ENCODE results near the gene ZNF888.
"Not testable (repeated sequence)": the region's sequence is repeated elsewhere in the genome, so short reads cannot be mapped to it uniquely, and the experiment has no call there.

ZNF888 gene

DNA sequence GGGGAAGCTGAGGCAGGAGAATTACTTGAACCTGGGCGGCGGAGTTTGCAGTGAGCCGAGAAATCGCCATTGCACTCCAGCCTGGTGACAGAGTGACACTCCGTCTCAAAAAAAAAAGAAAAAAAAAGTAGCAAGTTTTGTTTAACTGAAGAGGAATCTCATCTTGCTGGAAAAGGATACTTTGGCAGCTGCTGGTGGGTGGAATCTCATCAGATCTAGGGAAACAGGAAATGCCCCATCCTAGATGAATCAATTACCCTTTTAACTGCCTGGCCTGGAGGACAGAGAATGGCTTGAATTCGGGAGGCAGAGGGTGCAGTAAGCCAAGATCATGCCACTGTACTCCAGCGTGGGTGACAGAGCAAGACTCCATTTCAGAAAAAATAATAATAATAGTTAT lies 34.2 kb downstream of the ZNF888 start:
- no peak overlapping the region for H3K4me3 ChIP-seq (ENCODE audit: low read length)
- DNase-seq (ENCODE audit: low read depth): no peak
- TF ChIP-seq, protein P1, sequence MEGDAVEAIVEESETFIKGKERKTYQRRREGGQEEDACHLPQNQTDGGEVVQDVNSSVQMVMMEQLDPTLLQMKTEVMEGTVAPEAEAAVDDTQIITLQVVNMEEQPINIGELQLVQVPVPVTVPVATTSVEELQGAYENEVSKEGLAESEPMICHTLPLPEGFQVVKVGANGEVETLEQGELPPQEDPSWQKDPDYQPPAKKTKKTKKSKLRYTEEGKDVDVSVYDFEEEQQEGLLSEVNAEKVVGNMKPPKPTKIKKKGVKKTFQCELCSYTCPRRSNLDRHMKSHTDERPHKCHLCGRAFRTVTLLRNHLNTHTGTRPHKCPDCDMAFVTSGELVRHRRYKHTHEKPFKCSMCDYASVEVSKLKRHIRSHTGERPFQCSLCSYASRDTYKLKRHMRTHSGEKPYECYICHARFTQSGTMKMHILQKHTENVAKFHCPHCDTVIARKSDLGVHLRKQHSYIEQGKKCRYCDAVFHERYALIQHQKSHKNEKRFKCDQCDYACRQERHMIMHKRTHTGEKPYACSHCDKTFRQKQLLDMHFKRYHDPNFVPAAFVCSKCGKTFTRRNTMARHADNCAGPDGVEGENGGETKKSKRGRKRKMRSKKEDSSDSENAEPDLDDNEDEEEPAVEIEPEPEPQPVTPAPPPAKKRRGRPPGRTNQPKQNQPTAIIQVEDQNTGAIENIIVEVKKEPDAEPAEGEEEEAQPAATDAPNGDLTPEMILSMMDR (IDR thresholded peaks at IDR 0.05; ENCODE audit: insufficient read depth, low read depth, low read length, missing control alignments): no peak

- TF ChIP-seq, protein P1 (IDR thresholded peaks at IDR 0.05; ENCODE audit: insufficient read depth, low read depth, low read length, missing control alignments): no peak
- no peak overlapping the region for H3K4me3 ChIP-seq (ENCODE audit: low read length)
- no peak for DNase-seq (ENCODE audit: low read depth)
Observed at GRCh38 chr19:52880895-52881389, 42.3 kb downstream of the ZNF888 start.

- H3K4me3 ChIP-seq (ENCODE audit: low read length); DNase-seq (ENCODE audit: low read depth): not testable (repeated sequence)
Observed at GRCh38 chr19:52872996-52873395, 50.2 kb downstream of the ZNF888 start.

DNA sequence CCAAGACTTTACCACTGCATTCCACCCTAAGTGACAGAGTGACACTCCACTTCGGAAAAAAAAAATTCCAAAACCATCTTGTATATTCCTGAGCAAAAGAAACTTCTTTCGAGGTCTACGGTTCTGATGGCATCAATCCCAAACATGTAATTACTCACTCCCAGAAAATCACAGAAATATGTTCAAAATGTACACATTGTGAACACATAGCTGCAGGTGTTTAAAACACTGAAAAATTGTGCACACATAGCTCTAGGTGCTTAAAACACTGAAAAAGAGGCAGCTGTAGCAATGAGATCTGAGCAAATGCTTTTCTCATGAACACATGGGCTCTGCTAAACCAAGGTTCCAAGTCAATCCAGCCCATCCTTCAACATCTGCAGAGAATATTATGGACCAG lies 51.8 kb downstream of the ZNF888 start:
- TF ChIP-seq, protein P1 (IDR thresholded peaks at IDR 0.05; ENCODE audit: insufficient read depth, low read depth, low read length, missing control alignments): no peak
- DNase-seq (ENCODE audit: low read depth): no peak
- no peak overlapping the region for H3K4me3 ChIP-seq (ENCODE audit: low read length)

DNA sequence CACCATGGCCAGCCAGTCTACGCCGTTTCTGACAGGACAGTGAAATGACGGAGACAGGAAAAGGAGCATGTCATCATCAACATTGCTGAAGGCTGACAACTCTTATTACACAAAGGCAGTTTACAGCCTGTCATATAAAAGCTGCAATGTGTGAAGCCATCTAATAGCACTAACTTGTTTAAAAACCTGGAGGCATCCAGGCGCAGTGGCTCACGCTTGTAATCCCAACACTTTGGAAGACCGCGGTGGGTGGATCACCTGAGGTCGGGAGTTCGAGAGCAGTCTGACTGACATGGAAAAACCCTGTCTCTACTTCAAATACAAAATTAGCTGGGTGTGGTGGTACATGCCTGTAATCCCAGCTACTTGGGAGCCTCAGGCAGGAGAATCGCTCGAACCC lies 55.2 kb downstream of the ZNF888 start:
- not testable (repeated sequence) for DNase-seq (ENCODE audit: low read depth); H3K4me3 ChIP-seq (ENCODE audit: low read length)

DNA sequence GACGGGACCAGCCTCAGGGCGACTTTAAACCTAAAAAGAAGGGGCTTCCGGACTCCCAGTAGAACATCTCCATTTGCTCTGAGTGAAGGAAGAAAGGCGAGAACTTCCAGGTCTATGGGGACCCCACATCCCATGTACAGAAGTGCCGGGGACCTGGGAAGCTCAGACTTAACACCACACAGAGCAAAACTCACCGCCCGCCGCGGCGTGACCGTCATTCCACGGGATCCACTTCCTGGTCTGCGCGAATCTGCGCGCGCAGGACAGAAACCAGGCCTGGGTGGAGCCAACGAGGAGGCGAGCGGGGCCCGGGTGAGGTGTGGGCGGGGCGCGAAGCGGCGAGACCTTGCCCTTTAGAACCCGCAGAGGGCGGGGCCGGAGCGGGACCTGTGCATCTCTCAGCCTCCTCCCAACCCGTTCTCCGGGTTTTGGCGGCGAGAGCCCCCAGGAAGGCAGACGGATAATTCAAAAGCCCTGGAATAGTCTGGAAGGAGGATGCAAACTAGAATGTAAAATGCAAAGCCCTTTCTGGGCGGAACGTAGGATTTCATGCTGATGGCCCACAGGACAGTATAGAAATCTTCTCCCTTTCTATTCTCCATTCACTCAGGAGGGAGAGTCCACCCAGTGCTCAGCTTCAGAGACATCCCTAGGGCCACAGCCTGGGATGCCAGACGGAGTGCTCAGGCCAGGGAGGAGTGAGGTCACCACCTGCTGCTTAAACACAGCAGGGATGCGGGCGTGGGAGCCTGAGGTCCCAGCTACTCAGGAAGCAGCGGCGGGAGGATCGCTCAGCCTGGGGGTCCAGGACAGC lies 65.6 kb downstream of the ZNF888 start, which contains the start of gene ZNF468:
Gene ZNF468 (minus strand): TSS at position 242 of the 814 bp plus-strand sequence. CDS start 3,347 bp downstream, outside the sequence.
- DNase-seq (ENCODE audit: low read depth): peak; percentile 66
- H3K4me3 ChIP-seq (ENCODE audit: low read length): peak within 1 kb of the TSS; percentile 66

DNA sequence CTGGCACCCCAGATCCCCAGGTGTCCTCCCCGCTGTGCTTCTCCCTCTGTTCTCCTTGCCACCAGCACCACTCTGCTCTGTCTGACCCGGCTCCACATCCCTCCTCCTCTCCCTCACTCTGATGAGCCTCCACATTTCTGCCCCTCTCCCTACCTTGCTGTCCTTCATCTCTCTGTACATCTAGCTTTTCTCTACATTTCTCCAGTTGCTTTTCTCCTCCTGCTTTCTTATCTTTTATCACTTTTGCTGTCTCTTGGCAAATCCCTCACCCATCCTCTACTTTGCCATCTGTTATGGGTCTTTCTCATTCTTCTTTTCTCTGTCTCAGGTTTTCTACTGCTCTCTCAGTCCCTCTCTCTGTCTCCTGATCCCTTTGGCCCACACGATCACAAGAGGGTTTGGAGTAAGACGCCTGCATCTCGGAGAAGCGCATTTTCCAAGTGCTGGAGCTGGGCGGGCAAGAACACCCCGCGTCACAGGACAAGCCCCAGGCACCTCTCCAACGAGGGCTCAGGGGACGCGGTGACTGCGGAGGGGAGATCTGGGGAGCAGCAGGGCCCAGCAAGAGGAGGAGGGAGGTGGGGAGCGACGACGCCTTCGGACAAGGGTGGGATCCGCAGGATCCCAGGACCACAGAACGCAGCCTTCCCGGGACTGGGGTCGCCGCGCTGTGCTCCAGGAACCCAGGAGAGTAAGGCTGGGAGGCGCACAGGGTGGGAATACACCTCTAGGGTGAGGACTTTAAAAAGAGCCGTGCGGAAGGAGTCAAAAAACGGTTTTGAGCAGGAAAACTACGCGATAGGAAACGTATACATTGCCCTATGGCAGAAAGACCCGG lies 66.5 kb downstream of the ZNF888 start:
- DNase-seq (ENCODE audit: low read depth): peak; percentile 24
- H3K4me3 ChIP-seq (ENCODE audit: low read length): peak overlapping the region; percentile 66
